Activated T-cell treated with anti-CD3 and anti-CD28 coated beads for 48 hours (primary cell): ENCODE results near the gene PLA2G4B.
A peak's percentile ranks its signal among the peaks of the same experiment; 100 is the strongest.

Source experiments
- DNase-seq: peaks from one replicate; pipeline ENCODE4 v3.0.0-alpha.2; 2020; ENCODE audit warnings: low read depth

Gene PLA2G4B

DNA sequence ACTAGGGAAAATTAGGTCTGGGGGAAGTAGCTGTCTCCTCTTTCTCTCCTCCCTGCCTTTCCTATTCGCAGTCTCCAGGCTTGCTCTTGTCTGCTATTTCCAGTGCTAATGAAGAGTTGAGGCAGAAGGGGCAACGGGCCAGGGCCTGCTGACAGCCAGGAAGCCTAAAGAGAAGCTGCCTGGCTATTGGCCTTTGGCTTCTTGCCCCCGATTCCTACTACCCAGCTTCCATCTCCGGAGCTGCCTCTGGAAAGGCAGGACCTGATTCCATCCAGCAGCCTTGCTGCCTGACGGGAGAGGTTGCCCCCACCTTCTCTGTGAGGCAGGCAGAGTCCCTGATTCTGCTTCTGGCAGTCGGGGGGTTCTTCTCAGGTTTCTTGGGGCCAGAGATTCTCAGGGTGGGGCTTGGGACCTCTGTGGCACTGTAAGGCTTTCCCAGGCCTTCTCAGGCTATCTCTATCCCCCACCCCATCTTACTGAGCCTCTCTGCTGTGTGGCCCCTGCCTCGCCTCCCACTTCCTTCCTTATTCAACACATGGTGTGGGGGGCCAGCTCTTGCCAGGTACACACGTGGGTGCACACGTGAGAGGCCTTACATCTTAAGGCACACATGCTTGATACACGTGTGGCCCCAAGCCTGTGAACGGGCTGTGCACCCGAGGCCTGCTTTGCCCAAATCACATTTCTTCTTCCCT, 29.0 kb upstream of the PLA2G4B start:
- DNase-seq: no peak

DNA sequence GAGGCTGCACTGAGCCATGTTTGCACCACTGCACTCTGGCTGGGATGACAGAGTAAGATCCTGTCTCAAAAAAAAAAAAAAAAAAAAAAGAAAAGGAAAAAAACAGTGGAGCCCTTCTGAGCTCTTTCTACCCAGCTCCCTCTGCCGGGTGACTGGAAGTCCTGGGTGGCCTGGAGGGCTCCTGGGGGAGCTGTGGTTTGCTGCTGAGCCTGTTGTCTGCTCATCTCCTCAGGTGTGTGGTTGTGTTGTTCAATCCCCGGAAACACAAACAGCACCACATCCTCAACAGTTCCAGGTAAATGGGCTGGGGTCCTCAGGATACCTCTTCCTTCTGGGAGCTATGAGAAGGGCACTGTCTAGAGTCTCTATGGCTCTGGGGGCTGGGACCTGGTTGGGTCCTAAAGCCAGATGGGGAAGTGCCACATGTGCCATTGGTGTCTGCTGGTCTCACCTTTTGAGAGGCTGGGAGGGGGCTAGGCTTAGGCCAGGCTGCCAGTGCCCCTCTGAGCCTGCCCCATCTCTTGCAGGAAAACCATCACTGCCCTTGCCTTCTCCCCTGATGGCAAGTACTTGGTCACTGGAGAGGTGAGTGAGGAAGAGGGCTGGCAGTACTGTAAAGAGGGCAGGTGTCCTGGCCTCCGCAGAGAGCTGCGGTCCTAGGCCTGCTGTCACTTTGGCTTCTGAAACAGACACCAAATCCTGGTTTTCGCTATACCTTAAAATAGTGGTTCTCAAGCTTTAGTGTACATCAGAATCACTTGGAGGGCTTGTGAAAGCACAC, 27.8 kb upstream of the PLA2G4B start:
- no peak for DNase-seq

DNA sequence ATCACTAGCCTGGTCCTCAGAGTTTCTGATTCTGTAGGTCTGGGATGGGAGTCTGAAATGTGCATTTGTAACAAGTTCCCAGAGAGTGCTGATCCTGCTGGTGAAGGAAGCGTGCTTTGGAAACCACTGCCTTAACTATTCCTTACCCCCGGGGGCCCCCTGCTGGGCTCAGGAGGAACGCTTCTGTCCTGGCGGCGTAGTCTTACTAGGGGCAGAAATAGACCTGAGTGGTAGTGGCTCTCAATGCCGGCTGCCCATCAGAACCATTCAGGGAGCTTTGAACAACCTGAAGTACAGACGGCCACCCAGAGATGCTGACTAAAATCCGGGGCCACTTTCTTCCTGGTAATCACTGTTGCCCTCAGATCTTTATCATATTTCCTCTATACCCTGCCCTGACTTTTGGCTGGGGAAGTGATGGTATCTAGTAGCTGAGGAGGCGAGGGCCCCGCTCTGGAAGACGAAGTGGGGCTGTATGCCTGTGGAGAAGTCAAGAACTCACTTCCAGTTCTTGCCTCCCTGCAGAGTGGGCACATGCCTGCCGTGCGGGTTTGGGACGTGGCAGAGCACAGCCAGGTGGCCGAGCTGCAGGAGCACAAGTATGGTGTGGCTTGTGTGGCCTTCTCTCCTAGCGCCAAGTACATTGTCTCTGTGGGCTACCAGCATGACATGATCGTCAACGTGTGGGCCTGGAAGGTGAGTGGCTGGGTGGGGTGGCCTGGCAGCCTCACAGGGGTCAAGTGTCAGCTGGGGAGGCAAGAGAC, 27.0 kb upstream of the PLA2G4B start:
- DNase-seq: peak; percentile 53

DNA sequence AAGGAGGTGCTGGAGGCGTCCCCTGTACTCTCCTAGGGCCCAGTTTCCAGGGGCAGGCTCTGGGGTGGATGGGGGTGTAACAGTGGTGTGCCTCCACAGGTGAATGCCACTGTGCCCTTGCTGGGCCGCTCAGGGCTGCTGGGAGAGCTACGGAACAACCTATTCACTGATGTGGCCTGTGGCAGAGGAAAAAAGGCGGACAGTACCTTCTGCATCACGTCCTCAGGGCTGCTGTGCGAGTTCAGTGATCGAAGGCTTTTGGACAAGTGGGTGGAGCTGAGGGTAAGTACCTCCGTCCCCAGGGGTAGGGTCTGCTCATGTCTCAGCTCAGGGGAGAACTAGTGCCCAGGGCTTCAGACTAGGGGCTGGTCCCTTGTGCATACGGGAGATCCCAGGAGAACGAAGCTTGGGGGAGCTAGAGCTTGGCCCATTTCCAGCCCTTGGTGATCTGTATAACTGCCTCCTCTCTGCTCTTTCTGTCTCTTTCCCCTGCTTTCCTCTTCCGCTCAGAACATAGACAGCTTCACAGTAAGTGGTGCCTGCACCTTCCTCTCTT, 25.7 kb upstream of the PLA2G4B start:
- no peak for DNase-seq

DNA sequence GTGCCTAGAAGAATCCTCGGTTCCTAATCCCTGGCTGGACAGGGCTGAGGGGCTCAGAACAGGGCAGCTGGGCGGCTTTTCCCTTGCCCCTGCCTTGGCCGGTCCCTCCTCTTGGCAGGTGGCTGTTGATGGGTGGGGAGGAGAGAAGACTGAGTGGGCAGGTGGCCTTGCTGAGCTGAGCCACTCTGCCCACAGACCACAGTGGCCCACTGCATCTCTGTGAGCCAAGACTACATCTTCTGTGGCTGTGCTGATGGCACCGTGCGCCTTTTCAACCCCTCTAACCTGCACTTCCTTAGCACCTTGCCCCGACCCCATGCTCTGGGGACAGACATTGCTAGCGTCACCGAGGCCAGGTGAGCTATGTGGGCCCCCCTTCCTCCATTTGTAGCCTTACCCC, 25.2 kb upstream of the PLA2G4B start:
- no peak for DNase-seq

DNA sequence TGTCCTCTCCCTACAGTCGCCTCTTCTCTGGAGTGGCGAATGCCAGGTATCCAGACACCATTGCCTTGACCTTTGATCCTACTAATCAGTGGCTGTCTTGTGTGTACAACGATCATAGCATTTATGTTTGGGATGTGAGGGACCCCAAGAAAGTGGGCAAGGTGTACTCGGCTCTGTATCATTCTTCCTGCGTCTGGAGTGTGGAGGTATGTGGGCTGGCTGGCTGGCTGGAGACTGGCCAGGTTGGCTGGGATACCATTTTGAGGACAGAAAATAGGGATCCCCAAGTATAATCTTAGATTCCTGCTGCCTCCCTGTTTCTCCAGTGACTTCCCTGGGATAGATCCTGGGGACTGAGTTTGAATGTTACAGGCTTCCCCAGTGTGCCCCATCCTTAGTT, 24.1 kb upstream of the PLA2G4B start:
- DNase-seq: no peak

DNA sequence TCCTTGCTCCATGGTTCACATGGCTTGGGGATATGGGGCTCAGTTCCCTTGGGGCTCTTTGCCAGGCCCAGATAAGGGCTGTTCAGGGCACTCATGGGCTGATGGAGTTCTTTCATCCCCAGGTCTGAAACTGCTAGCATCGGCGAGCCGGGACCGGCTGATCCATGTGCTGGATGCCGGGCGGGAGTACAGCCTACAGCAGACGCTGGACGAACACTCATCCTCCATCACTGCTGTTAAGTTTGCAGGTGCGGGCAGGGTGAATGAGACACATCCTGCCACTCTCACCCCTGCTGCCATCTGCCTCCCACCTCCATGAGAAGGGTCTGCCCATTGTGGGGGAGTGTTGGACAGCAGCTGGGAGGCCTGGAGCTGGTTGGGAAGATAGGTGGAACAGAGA, 21.9 kb upstream of the PLA2G4B start:
- DNase-seq: no peak

DNA sequence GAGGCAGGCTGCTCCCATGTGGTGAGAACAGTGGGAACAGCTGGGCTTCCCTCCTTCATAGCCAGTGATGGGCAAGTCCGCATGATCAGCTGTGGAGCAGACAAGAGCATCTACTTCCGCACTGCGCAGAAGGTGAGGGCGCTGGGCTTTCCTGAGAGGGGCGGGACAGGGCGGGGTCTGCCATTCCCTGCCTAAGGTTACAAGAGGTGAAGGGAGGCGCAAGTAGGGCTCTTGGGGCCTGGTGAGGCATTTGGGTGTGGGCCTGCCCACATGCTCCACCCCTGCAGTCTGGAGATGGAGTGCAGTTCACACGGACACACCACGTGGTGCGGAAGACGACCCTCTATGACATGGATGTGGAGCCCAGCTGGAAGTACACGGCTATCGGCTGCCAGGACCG, 21.3 kb upstream of the PLA2G4B start:
- no peak for DNase-seq

DNA sequence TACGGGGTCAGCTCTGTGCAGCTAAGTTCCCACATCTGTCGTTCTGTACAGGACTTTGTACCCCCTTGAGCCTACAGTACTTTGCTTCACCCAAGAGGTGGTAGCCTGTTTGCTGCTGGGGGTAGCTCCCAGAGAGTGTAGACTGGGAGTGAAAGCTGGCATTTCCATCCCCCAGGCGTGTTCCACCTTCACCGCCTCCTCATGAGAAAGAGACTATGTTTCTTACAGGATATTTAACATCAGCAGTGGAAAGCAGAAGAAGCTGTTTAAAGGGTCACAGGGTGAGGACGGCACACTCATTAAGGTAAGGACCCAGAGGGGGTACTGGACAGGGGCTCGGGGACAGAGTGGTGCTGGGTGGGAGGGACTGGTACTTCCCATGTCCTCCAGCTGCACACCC, 20.9 kb upstream of the PLA2G4B start:
- no peak for DNase-seq

DNA sequence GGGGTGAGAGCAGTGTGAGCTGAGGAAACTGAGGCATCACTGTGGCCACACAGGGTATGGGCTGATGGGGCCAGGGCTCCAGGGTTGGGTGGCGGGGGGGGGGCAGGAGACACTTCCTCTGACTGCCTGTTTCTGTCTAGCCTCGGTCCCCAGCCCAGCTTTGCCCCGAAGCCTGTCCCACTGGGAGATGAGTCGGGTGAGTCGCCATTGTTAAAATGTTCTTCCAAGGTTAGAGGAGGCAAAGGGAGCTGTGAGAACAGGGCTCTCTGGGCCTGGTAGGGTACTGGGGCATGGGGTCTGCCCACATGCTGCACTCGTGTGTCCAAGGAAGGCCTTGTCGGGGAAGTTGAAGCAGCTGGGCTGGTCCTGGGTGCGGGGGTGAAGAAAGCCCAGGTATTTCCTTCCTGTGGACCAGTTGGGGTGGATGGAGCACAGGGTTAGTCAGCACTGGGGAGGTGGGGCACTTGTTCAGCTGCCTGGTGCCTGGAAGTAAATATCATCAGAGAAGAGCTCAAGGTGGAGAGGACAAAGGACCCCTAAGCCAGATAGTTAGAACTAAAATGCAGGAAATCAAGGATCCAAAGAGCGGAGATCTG, 19.1 kb upstream of the PLA2G4B start:
- no peak for DNase-seq

DNA sequence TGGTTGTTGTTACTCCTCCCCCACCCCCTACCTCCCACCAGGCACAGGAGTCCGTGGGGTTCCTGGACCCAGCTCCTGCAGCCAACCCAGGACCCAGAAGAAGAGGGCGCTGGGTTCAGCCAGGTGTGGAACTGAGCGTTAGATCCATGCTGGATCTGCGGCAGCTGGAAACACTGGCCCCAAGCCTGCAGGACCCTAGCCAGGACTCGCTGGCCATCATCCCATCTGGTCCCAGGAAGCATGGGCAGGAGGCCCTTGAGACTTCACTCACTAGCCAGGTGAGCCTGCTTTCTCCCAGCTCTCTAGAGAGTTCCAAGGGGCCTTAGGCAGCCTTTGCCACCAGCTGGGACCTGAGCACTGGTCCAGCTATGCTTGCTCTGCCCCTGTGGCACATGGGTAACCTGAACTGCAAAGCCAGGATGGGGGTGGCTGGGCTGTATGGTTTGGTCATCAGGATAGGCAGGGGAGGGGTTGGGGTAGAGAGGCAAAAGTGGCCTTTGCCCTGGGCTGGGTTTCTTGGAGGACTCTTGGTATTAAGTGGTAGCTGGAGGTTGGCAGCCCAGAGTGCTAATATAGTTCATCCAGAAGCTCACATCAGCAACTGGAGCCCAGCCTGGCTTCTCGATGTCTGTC, 17.7 kb upstream of the PLA2G4B start:
- DNase-seq: no peak

DNA sequence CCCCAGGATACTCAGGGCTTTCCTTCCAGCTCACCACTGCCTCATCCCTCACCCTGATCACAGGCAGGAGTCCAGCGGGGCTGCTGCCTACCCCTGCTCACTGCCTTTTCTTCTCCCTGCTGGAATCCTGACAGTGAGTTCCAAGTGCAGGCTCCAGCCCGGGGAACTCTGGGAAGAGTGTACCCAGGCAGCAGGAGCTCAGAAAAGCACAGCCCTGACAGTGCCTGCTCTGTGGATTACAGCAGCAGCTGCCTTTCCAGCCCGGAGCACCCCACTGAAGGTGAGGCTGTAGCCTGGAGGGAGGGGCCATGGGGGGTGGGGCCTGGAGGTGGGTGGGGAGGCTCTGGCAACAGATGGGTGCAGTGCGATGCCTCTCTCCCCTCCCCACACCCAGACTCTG, 16.8 kb upstream of the PLA2G4B start:
- DNase-seq: no peak

DNA sequence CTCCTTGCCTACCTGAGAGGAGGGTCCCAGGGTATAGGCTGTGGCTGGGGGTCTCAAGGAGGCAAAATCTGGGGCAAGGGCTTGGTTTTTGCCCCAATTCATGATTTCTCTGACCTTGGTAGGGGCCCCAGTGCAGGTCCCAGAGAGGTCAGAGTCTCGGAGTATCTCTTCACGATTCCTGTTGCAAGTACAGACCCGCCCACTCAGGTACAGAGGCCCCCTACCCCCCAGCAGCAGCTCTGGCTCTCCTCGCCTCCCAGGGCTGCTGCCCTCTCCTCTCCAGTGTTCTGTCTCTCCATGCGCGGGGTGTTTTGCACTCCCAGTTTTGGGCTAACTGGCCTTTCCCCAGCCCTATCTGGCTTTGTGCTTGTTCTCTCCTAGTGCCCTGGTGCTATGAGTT, 16.2 kb upstream of the PLA2G4B start:
- no peak for DNase-seq

DNA sequence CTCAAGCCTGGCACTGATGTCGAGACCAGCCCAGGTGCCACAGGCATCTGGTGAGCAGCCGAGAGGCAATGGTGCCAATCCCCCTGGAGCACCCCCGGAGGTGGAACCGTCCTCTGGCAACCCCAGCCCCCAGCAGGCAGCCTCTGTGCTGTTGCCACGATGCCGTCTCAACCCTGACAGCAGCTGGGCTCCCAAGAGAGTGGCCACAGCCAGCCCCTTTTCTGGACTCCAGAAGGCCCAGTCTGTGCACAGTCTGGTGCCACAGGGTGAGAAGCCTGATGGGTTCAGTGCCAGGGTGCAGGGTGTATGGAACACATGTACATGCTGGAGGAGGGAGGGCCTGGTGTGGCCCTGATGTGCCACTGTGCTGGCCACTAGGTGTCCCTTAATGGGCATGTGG, 15.7 kb upstream of the PLA2G4B start:
- DNase-seq: no peak

DNA sequence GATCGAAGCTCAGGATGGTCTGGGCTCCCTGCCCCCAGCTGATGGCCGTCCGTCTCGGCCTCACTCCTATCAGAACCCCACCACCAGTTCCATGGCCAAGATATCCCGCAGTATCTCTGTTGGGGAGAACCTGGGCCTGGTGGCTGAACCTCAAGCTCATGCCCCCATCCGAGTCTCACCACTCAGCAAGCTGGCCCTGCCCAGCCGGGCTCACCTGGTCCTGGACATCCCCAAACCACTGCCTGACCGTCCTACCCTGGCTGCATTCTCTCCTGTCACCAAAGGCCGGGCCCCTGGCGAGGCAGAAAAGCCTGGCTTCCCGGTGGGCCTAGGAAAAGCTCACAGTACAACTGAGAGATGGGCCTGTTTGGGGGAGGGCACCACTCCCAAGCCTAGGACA, 15.1 kb upstream of the PLA2G4B start:
- no peak for DNase-seq

DNA sequence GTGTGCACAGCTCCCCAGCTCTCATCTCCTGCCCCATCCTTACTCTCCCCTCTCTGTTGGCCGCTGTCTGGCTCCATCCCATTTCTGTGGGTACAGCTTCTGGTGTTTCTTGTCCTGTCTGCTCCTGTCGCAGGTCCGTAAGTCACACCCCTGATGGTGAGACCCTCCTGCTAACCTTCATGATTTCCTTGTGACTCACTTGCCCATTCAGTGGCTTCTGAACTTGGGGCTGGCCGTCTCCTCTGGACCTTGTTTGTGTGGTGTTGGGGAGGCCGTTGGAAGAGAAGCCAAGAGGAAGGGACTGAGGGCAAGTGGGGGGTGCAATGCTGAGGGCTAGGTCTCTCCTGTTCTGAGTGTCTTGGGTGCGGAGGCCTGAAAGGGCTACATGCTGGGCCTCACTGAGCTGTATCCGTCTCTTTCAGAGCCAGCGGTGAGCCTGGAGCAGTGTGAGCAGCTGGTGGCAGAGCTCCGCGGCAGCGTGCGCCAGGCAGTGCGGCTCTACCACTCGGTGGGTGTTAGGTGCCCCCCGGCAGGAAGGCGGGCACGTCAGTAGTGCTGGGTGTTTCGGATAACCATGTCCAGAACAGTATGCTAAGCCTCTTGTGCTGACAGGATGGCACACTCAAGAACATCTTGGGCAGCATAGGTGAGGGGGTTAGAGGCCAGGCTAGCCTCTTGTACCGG, 14.4 kb upstream of the PLA2G4B start:
- no peak for DNase-seq

DNA sequence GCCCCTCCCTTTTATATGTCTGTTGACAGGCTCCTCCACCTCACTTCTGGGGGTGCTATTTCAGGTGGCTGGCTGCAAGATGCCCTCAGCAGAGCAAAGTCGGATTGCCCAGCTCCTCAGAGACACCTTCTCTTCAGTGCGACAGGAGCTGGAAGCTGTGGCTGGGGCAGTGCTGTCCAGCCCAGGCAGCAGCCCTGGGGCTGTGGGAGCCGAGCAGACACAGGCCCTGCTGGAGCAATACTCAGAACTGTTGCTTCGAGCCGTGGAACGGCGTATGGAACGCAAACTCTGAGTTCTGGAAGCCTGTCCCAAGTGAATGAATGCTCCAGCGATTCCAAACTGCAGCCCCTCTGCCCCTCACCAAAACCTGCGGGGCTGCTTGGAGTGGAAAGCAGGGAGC, 13.5 kb upstream of the PLA2G4B start:
- no peak for DNase-seq

DNA sequence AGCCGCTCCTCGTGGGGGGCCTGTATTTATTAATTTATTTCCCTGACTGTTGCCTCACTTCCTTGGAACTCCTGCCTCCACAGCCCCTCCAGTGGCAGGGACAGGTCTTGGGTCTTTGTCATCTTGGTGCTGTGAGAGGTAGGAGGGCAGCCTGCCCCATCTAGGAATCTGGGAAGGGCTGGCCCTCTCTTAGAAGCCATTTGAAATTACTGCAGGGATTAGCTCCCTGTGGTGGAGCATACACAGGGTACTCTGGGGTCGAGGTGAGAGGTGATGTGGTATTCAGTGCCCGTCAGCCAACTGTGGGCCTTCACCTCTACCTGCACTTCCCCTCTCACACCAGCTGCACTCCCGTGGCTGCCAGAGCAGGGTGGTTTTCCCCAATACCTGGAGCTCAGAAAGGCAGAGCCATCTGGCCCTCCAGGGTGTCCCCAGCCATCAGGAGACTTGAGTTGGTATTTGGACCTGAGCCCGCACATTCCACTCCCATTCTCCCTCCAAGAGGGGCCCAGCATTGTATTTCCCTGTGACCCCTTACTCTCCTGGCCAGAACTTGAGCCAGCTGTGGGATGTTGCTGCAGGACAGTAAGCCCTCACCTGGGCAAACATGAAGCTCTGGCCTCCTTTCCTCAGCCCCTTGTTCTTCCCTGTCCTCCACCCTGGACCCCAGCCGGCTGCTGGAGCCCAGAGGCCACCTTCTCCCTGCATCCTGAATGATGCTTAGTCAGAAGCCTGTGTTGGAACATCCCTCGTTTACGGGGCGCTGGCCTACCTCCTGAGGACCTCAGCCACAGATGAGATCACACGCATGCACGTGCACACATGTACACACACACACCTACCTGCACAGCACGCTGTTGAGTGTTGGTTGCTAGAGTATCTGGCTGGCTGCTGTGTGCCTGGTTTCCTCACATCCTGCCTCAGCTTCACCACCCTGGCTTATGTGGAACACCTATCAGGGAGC, 12.8 kb upstream of the PLA2G4B start:
- no peak for DNase-seq

DNA sequence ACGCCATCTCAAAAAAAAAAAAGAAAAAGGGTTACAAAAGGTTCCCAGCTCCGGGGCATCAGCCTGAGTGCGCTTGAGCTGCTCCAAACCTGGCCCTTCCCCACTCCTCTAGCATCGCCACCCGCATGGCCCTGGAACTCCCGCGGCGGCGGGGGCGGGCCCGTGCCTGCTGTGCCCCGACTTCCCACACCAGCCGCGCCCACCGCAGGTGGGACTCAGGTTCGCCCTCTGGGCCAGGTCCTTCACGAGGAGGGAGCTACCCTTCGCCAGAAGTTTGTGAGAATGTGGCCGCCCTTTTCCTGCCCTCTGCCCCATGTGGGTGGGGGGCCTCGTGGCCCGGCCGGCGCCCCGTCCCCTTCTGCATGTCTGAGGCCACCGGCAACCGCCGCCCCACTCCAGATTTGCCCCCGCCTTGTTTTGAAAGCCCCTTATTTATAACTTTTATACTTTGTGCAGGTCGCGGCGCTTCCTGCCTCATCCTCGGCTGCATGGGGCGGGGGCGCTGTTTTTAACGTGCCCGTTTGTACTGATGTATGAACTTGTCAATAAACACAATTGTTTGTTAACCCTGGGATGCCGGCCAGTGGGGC, 11.3 kb upstream of the PLA2G4B start:
- DNase-seq: no peak
